ENCODE results near the gene GP2.

The GP2 gene

DNA sequence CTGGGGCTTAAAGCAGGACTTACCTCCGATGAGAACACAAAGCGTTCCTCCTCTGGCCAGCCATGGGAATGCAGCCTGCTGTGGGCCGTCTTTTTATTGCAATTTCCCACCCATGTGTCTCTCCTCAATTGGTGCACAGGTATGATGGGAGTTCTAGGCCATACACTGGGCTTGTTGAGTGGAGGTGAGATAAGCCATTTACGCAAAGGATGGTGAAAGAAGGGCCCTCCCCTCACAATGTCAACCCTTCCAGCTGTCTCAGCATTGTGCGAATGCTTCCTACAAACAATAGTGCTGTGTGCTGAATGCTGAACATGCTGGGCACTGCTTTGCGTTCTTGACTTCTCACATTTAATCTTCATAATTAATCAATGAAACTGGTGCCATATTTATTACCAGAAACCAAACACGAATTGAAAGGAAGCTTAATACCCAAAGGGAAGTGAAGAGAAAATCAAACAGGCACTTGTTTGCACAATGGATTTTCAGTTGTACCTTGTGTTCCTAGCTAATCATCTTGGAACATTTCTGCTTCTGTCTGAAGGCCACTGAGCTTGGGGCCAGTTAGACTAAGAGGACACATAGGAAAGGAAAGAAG is at the start of gene GP2:
GP2 (minus strand) TSS at position 70 of the 598 bp plus-strand sequence. CDS start 1,082 bp downstream, outside the sequence.
- no peaks in the 10 kb centered on the region for H3K79me2 ChIP-seq (ENCODE audit: insufficient read depth, low read depth)
- no peak within 1 kb of the TSS for H3K4me3 ChIP-seq (IDR thresholded peaks at IDR 0.05; ENCODE audit: insufficient read depth, low read depth, low read length)
- H2AFZ ChIP-seq (ENCODE audit: low read depth), result no peak within 1 kb of the TSS
- H3K27me3 ChIP-seq (ENCODE audit: insufficient read depth, low read depth), result no peaks in the 10 kb centered on the region
- no peaks in the 10 kb centered on the region for H3K36me3 ChIP-seq (ENCODE audit: insufficient read depth)
- no peak within 1 kb of the TSS for H3K9ac ChIP-seq
- no peak within 1 kb of the TSS for H3K27ac ChIP-seq
- TF ChIP-seq, protein P1, sequence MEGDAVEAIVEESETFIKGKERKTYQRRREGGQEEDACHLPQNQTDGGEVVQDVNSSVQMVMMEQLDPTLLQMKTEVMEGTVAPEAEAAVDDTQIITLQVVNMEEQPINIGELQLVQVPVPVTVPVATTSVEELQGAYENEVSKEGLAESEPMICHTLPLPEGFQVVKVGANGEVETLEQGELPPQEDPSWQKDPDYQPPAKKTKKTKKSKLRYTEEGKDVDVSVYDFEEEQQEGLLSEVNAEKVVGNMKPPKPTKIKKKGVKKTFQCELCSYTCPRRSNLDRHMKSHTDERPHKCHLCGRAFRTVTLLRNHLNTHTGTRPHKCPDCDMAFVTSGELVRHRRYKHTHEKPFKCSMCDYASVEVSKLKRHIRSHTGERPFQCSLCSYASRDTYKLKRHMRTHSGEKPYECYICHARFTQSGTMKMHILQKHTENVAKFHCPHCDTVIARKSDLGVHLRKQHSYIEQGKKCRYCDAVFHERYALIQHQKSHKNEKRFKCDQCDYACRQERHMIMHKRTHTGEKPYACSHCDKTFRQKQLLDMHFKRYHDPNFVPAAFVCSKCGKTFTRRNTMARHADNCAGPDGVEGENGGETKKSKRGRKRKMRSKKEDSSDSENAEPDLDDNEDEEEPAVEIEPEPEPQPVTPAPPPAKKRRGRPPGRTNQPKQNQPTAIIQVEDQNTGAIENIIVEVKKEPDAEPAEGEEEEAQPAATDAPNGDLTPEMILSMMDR (conservative IDR thresholded peaks at IDR 0.05; ENCODE audit: low read depth, low read length), result no peak
- H4K20me1 ChIP-seq (ENCODE audit: insufficient read depth), result no peaks in the 10 kb centered on the region
- no peak within 1 kb of the TSS for H3K4me2 ChIP-seq
- H3K4me1 ChIP-seq (ENCODE audit: low read depth, poor library complexity, severe bottlenecking), result no peaks in the 10 kb centered on the region

DNA sequence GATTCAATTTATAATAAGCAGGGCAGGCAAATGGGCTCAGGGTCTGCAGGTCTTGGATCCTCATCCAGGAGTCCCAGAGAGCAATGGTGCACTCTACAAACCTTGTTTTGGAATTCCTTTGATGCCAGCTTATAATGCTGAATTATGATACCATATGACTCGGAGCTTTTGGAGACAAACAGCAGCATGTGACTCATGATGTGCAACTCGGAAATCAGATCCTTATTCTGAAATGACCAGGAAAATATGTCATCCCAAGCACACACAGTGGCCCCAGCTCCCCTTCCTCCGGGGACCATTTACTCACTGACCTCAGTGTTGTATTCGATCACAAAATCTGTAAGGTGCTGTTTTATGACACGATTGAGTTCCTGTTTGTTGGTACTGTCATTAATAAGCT is 45.4 kb upstream of the GP2 start:
- Histone ChIP-seq H3K4me3 (IDR thresholded peaks at IDR 0.05; ENCODE audit: insufficient read depth, low read depth, low read length) (no peak overlapping the region), H3K79me2 (ENCODE audit: insufficient read depth, low read depth) (no peaks in the 10 kb centered on the region), H3K27ac (no peak overlapping the region), H3K4me2 (no peak overlapping the region), H4K20me1 (ENCODE audit: insufficient read depth) (no peaks in the 10 kb centered on the region), H3K27me3 (ENCODE audit: insufficient read depth, low read depth) (no peaks in the 10 kb centered on the region), H3K9ac (no peak overlapping the region), H3K36me3 (ENCODE audit: insufficient read depth) (no peaks in the 10 kb centered on the region), H3K4me1 (ENCODE audit: low read depth, poor library complexity, severe bottlenecking) (no peaks in the 10 kb centered on the region), H2AFZ (ENCODE audit: low read depth) (no peak overlapping the region)
- TF ChIP-seq, protein P1 (conservative IDR thresholded peaks at IDR 0.05; ENCODE audit: low read depth, low read length), result no peak

DNA sequence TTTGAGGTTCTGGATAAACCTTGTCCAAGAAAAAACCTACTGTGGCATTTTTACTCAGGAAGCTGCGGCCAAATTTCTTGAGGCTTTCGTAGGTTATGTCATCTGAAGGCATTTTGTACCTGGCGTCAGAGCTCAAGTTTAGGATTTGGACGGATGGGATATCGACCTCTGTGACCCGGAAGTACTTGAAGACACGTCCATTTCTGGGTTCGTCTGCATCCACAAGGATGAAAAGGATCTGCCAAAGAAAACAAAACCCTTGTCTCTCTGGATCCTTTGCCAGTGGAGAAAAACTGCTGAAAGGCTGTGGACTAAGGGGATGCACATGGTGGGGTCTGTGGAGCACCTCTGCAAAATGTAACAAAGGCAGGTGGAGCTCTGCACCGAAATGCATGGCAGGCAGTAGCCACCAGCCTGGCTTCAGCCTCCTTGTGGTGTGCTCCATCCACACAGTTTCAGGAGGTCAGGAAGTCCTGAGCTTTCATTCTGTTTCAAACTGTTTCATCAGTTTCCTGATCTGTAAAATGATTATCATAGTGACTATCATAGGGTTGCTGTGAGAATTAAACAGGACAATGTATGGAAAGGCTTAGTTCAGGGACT is 42.2 kb upstream of the GP2 start:
- no peaks in the 10 kb centered on the region for H3K4me1 ChIP-seq (ENCODE audit: low read depth, poor library complexity, severe bottlenecking)
- no peak overlapping the region for H3K4me3 ChIP-seq (IDR thresholded peaks at IDR 0.05; ENCODE audit: insufficient read depth, low read depth, low read length)
- no peak overlapping the region for H3K4me2 ChIP-seq
- no peaks in the 10 kb centered on the region for H4K20me1 ChIP-seq (ENCODE audit: insufficient read depth)
- TF ChIP-seq, protein P1 (conservative IDR thresholded peaks at IDR 0.05; ENCODE audit: low read depth, low read length), result no peak
- no peaks in the 10 kb centered on the region for H3K36me3 ChIP-seq (ENCODE audit: insufficient read depth)
- H3K79me2 ChIP-seq (ENCODE audit: insufficient read depth, low read depth), result no peaks in the 10 kb centered on the region
- H2AFZ ChIP-seq (ENCODE audit: low read depth), result no peak overlapping the region
- no peak overlapping the region for H3K9ac ChIP-seq
- H3K27me3 ChIP-seq (ENCODE audit: insufficient read depth, low read depth), result no peaks in the 10 kb centered on the region
- no peak overlapping the region for H3K27ac ChIP-seq

DNA sequence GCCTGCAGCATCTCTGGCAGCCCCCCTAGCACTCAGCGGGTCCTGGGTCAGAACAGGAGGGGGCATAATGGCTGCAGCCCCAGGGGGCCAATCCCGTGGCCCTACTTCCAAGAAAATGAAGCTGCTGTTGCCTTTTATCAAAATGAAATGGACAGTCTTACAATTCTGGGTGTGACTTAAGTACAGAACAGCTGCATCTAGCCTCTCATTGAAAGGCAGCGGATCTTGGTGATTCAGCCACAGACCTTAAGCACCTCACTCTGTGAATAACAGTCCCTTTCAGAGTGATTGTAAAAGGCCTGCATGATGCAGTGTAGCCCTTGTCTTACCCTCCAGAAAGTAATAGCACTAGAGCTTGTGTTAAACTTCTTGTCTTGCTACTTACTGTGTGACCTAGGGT is 36.7 kb upstream of the GP2 start:
- no peaks in the 10 kb centered on the region for H3K4me1 ChIP-seq (ENCODE audit: low read depth, poor library complexity, severe bottlenecking)
- TF ChIP-seq, protein P1 (conservative IDR thresholded peaks at IDR 0.05; ENCODE audit: low read depth, low read length), result no peak
- H2AFZ ChIP-seq (ENCODE audit: low read depth), result no peak overlapping the region
- no peaks in the 10 kb centered on the region for H3K27me3 ChIP-seq (ENCODE audit: insufficient read depth, low read depth)
- H3K4me2 ChIP-seq, result no peak overlapping the region
- H3K27ac ChIP-seq, result no peak overlapping the region
- H3K79me2 ChIP-seq (ENCODE audit: insufficient read depth, low read depth), result no peaks in the 10 kb centered on the region
- H3K9ac ChIP-seq, result no peak overlapping the region
- H4K20me1 ChIP-seq (ENCODE audit: insufficient read depth), result no peaks in the 10 kb centered on the region
- no peak overlapping the region for H3K4me3 ChIP-seq (IDR thresholded peaks at IDR 0.05; ENCODE audit: insufficient read depth, low read depth, low read length)
- H3K36me3 ChIP-seq (ENCODE audit: insufficient read depth), result no peaks in the 10 kb centered on the region
